ENCODE data around the gene GNAO1.

Gene GNAO1

DNA sequence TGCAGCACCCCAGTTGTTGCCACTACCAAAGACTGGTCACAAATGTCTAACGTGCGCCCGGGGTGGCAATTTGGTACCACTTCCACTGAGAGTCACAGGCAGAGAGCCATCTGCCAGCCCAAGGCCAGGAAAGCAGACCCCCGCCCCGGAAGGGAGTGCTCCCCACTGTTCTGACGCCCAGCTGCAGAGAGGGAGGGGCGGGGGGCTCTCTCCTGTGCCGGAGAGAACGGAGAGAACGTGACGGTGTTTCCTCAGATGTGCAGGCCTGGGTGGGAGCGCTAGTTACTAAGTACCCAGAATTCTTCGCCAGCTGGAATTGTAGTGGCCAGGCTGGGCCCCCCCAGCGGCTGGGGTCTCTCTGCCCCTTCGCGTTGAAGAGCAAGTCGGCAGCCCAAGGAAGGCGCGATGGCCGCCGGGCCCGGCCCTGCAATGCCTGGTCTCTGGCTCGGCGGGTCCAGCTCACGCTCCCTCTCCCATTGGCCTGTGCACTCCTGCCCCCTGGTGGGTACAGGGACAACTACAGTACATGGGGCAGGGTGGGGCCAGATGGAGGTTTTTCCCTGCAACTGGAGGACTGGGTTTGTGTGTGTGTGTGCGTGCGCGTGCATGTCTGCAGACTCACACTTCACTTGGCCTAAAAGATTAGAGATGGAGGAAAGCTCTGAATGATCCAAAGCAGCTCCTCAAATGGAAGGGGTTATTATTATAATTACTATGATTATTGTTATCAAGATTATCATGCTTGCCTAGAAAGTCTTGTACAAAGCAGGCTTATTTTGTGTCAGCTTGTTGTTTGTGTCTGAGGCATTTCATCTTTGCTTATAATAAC is 126.9 kb downstream of the GNAO1 start:
- Histone ChIP-seq H3K27ac (ENCODE audit: low read length) (no peak overlapping the region), H3K4me1 (ENCODE audit: control insufficient read depth in 1 of 2, insufficient read depth in 2 of 2, low read length in 2 of 2) (peaks cover 8 to 11% of the 10 kb centered on the region in 2 donors), H3K36me3 (ENCODE audit: control insufficient read depth in 1 of 2, insufficient read depth in 2 of 2, low read length in 2 of 2) (no peaks in the 10 kb centered on the region), H3K4me3 (ENCODE audit: low read depth in 1 of 2, low read length in 2 of 2) (peak overlapping the region; percentile 2 to 21), H3K27me3 (ENCODE audit: low read depth, low read length) (no peaks in the 10 kb centered on the region), H3K9me3 (ENCODE audit: control insufficient read depth in 1 of 2, low read length in 2 of 2) (no peaks in the 10 kb centered on the region)

DNA sequence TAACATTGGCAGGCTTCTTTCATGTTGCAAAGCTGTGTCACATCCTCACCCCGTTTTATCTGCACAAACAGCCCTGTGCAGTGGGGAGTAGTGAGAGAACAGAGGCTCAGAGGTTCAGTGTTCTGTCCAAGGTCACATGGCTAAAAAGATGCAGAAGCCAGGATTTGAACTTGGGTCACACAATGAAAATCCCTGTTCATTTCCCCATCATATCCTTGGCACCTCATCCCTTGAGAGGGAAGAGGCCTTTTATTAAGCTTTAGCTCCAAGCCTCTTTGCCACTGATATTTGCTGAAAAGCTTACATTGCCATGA is 127.5 kb downstream of the GNAO1 start:
- Histone ChIP-seq H3K4me3 (ENCODE audit: low read depth in 1 of 2, low read length in 2 of 2) (no peak overlapping the region), H3K36me3 (ENCODE audit: control insufficient read depth in 1 of 2, insufficient read depth in 2 of 2, low read length in 2 of 2) (no peaks in the 10 kb centered on the region), H3K27ac (ENCODE audit: low read length) (no peak overlapping the region), H3K9me3 (ENCODE audit: control insufficient read depth in 1 of 2, low read length in 2 of 2) (no peaks in the 10 kb centered on the region), H3K27me3 (ENCODE audit: low read depth, low read length) (no peaks in the 10 kb centered on the region), H3K4me1 (ENCODE audit: control insufficient read depth in 1 of 2, insufficient read depth in 2 of 2, low read length in 2 of 2) (peaks cover 8 to 11% of the 10 kb centered on the region in 2 donors)

- no peak overlapping the region for H3K27ac ChIP-seq (ENCODE audit: low read length)
- no peak overlapping the region for H3K4me3 ChIP-seq (ENCODE audit: low read depth in 1 of 2, low read length in 2 of 2)
- H3K4me1 ChIP-seq (ENCODE audit: control insufficient read depth in 1 of 2, insufficient read depth in 2 of 2, low read length in 2 of 2): peaks cover 8 to 11% of the 10 kb centered on the region in 2 donors
- H3K27me3 ChIP-seq (ENCODE audit: low read depth, low read length): no peaks in the 10 kb centered on the region
- H3K36me3 ChIP-seq (ENCODE audit: control insufficient read depth in 1 of 2, insufficient read depth in 2 of 2, low read length in 2 of 2): no peaks in the 10 kb centered on the region
- no peaks in the 10 kb centered on the region for H3K9me3 ChIP-seq (ENCODE audit: control insufficient read depth in 1 of 2, low read length in 2 of 2)
These were observed 128.1 kb downstream of the GNAO1 start for GRCh38 chr16:56319376-56319775.

- Histone ChIP-seq H3K4me1 (ENCODE audit: control insufficient read depth in 1 of 2, insufficient read depth in 2 of 2, low read length in 2 of 2) (peaks cover 8 to 11% of the 10 kb centered on the region in 2 donors), H3K27me3 (ENCODE audit: low read depth, low read length) (no peaks in the 10 kb centered on the region), H3K27ac (ENCODE audit: low read length) (no peak overlapping the region), H3K4me3 (ENCODE audit: low read depth in 1 of 2, low read length in 2 of 2) (no peak overlapping the region), H3K9me3 (ENCODE audit: control insufficient read depth in 1 of 2, low read length in 2 of 2) (no peaks in the 10 kb centered on the region), H3K36me3 (ENCODE audit: control insufficient read depth in 1 of 2, insufficient read depth in 2 of 2, low read length in 2 of 2) (no peaks in the 10 kb centered on the region)
These were observed 128.8 kb downstream of the GNAO1 start for GRCh38 chr16:56320056-56320455.

DNA sequence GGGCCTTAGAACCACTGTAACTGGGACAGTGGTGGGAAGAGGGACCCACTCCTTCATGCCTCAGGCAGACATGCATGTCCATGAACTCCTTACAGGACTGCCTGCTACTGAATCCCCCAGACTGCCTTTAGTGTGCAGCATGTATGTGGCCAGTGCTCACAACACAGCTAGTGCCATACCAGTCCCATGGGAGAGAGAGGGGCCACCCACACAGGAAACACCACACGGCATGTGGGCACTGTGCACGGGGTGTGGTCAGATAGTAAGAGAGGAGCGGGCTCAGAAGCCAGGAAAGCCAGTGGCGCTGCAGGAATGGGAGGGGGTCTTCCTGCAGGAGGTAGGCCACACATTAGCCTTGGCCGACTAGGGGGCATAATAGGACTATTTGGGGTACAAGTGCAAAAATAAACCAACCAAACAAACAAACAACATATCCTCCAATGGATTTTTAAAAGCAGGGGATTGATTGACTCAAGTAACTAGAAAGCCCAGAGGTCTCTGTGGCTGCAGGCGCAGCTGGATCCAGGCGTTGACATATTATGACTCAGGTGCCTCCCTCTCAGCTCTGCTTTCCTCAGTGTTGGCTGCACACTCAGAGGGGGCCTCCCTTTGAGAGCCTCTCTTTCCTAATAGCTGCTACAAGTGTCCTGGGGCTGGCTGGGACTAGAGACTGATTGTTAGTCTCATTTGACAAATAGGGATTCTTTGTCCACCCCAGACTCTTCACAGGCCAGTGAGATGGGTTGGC is 129.7 kb downstream of the GNAO1 start:
- Histone ChIP-seq H3K36me3 (ENCODE audit: control insufficient read depth in 1 of 2, insufficient read depth in 2 of 2, low read length in 2 of 2) (no peaks in the 10 kb centered on the region), H3K27ac (ENCODE audit: low read length) (no peak overlapping the region), H3K4me3 (ENCODE audit: low read depth in 1 of 2, low read length in 2 of 2) (no peak overlapping the region), H3K4me1 (ENCODE audit: control insufficient read depth in 1 of 2, insufficient read depth in 2 of 2, low read length in 2 of 2) (peaks cover 8 to 11% of the 10 kb centered on the region in 2 donors), H3K9me3 (ENCODE audit: control insufficient read depth in 1 of 2, low read length in 2 of 2) (no peaks in the 10 kb centered on the region), H3K27me3 (ENCODE audit: low read depth, low read length) (no peaks in the 10 kb centered on the region)

DNA sequence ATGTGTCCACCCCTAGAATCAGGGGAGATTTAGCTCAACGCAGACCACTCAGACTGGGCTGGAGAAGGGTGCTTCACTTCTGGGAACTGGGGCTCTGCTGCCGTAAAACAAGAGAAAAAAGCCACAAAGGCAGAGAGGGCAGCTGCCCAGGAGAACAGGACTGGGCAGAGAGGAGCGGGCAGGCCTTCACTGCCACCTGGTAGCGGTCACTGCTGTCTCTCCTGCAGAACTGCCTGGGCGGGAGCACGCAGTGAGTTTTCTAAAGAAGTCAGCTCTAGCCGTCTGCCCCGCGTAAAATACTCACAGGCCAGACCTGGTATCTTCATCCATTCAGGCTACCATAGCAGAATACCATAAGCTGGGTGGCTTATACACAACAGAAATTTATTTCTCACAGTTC is 130.3 kb downstream of the GNAO1 start:
- no peak overlapping the region for H3K4me3 ChIP-seq (ENCODE audit: low read depth in 1 of 2, low read length in 2 of 2)
- H3K4me1 ChIP-seq (ENCODE audit: control insufficient read depth in 1 of 2, insufficient read depth in 2 of 2, low read length in 2 of 2): peaks cover 8 to 11% of the 10 kb centered on the region in 2 donors
- no peaks in the 10 kb centered on the region for H3K36me3 ChIP-seq (ENCODE audit: control insufficient read depth in 1 of 2, insufficient read depth in 2 of 2, low read length in 2 of 2)
- no peak overlapping the region for H3K27ac ChIP-seq (ENCODE audit: low read length)
- H3K27me3 ChIP-seq (ENCODE audit: low read depth, low read length): no peaks in the 10 kb centered on the region
- no peaks in the 10 kb centered on the region for H3K9me3 ChIP-seq (ENCODE audit: control insufficient read depth in 1 of 2, low read length in 2 of 2)

DNA sequence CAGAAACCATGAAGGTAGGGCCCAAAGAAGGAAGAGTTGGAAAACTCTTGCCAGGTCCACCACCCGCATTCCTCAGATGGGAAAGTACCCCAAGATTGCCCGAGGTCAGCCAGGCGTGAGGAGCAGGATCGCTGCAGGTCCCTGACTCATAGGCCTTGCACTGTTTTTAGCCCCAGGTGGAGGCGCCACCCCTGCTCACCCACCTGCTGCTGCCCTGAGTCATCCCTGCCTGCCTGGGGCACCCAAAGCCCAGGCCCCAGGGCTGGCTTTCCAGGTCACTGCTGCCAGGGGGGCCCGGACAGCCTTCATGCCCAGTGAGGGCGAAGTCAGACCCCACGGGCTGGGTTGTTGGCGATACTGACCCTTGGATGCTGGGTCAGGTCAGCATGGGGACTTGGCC is 133.1 kb downstream of the GNAO1 start:
- Histone ChIP-seq H3K9me3 (ENCODE audit: control insufficient read depth in 1 of 2, low read length in 2 of 2) (no peaks in the 10 kb centered on the region), H3K4me3 (ENCODE audit: low read depth in 1 of 2, low read length in 2 of 2) (no peak overlapping the region), H3K4me1 (ENCODE audit: control insufficient read depth in 1 of 2, insufficient read depth in 2 of 2, low read length in 2 of 2) (no peaks in the 10 kb centered on the region), H3K27ac (ENCODE audit: low read length) (no peak overlapping the region), H3K36me3 (ENCODE audit: control insufficient read depth in 1 of 2, insufficient read depth in 2 of 2, low read length in 2 of 2) (no peaks in the 10 kb centered on the region), H3K27me3 (ENCODE audit: low read depth, low read length) (no peaks in the 10 kb centered on the region)

DNA sequence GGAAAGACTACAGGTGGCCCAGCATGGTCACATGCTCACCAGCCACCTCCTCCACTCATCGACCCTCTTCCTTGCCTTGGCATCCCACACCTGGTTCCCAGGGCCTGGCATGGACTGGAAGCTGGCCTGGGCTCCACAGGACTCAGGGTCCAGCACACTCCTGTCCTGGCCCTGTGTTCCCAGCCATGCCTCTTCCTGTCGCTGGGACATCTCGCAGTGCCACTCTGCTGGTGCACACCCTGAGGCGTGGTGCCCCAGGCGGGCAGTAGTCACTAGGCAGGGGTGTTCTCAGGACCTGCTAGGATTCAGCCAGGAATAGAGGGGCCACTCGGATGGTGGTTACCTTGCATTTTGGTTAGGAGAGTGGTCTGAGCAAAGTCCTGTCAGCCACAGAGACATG is 134.7 kb downstream of the GNAO1 start:
- H3K36me3 ChIP-seq (ENCODE audit: control insufficient read depth in 1 of 2, insufficient read depth in 2 of 2, low read length in 2 of 2): no peaks in the 10 kb centered on the region
- no peaks in the 10 kb centered on the region for H3K9me3 ChIP-seq (ENCODE audit: control insufficient read depth in 1 of 2, low read length in 2 of 2)
- no peaks in the 10 kb centered on the region for H3K27me3 ChIP-seq (ENCODE audit: low read depth, low read length)
- no peak overlapping the region for H3K4me3 ChIP-seq (ENCODE audit: low read depth in 1 of 2, low read length in 2 of 2)
- no peak overlapping the region for H3K27ac ChIP-seq (ENCODE audit: low read length)
- peaks cover 0 to 3% of the 10 kb centered on the region in 2 donors for H3K4me1 ChIP-seq (ENCODE audit: control insufficient read depth in 1 of 2, insufficient read depth in 2 of 2, low read length in 2 of 2)

DNA sequence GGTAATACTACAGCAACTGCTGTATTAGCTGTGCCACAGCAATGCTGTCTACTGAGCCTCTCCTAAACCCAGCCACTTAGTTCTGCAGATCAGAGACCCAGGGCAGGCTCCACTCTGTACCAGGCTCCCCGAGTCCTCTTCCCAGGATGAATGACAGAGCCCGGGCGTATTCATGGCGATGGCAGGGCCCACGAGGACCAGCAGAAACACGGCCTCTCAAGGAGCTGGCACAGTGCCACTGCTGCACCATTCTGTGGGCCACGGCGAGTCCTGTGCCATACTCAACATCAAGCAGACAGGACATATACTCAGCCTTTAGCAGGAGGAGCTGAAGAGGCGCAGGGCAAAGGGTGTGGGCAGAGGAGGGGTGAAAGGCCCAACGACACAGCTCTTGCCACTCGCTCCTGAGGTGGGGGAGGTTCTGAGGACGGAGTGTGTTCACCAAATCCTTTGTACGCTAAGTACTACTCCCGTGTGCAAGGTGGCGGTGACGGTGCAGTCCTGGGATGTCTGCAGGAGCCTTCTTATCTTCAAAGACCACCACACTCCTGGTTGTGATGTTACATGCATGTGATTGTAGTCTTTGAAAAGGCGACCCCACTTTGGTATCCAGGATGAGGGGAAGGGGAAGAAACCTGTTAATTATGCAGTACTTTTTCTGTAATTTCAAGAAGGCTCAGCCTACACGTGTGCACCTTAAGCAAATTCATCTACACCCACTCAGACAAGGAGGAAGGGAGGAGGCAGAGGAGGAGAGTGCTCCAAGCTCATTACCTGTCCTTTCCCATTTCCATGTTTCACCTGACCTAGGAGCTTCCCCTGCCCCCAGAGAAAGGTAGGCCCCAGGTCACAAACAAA is 136.0 kb downstream of the GNAO1 start:
- Histone ChIP-seq H3K27me3 (ENCODE audit: low read depth, low read length) (no peaks in the 10 kb centered on the region), H3K4me3 (ENCODE audit: low read depth in 1 of 2, low read length in 2 of 2) (no peak overlapping the region), H3K9me3 (ENCODE audit: control insufficient read depth in 1 of 2, low read length in 2 of 2) (no peaks in the 10 kb centered on the region), H3K27ac (ENCODE audit: low read length) (no peak overlapping the region), H3K4me1 (ENCODE audit: control insufficient read depth in 1 of 2, insufficient read depth in 2 of 2, low read length in 2 of 2) (peaks cover 0 to 3% of the 10 kb centered on the region in 2 donors), H3K36me3 (ENCODE audit: control insufficient read depth in 1 of 2, insufficient read depth in 2 of 2, low read length in 2 of 2) (no peaks in the 10 kb centered on the region)

DNA sequence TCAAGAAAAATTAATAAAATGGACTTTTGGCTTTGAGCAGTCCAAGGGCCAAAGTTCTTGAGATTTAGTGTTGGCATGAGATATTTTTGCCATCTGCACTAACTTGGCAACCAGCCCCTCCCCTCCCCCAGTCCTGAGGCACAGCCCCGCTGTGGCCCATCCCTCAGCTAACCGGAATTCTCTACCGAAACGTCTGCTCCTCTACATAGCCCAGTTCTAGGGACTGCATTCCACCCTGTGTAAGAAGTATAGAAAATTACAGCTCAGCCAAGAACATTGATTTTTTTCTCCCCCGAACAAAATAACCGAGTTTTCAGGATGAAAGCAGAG is 136.6 kb downstream of the GNAO1 start:
- Histone ChIP-seq H3K36me3 (ENCODE audit: control insufficient read depth in 1 of 2, insufficient read depth in 2 of 2, low read length in 2 of 2) (no peaks in the 10 kb centered on the region), H3K27me3 (ENCODE audit: low read depth, low read length) (no peaks in the 10 kb centered on the region), H3K9me3 (ENCODE audit: control insufficient read depth in 1 of 2, low read length in 2 of 2) (no peaks in the 10 kb centered on the region), H3K4me3 (ENCODE audit: low read depth in 1 of 2, low read length in 2 of 2) (no peak overlapping the region), H3K4me1 (ENCODE audit: control insufficient read depth in 1 of 2, insufficient read depth in 2 of 2, low read length in 2 of 2) (peaks cover 0 to 3% of the 10 kb centered on the region in 2 donors), H3K27ac (ENCODE audit: low read length) (no peak overlapping the region)

- Histone ChIP-seq H3K27me3 (ENCODE audit: low read depth, low read length) (no peaks in the 10 kb centered on the region), H3K4me1 (ENCODE audit: control insufficient read depth in 1 of 2, insufficient read depth in 2 of 2, low read length in 2 of 2) (peaks cover 0 to 3% of the 10 kb centered on the region in 2 donors), H3K9me3 (ENCODE audit: control insufficient read depth in 1 of 2, low read length in 2 of 2) (no peaks in the 10 kb centered on the region), H3K27ac (ENCODE audit: low read length) (no peak overlapping the region), H3K36me3 (ENCODE audit: control insufficient read depth in 1 of 2, insufficient read depth in 2 of 2, low read length in 2 of 2) (no peaks in the 10 kb centered on the region), H3K4me3 (ENCODE audit: low read depth in 1 of 2, low read length in 2 of 2) (no peak overlapping the region)
These were observed 137.2 kb downstream of the GNAO1 start for GRCh38 chr16:56328276-56329022.
